ENCODE measurements around the gene CAMKK2.

The CAMKK2 gene

DNA sequence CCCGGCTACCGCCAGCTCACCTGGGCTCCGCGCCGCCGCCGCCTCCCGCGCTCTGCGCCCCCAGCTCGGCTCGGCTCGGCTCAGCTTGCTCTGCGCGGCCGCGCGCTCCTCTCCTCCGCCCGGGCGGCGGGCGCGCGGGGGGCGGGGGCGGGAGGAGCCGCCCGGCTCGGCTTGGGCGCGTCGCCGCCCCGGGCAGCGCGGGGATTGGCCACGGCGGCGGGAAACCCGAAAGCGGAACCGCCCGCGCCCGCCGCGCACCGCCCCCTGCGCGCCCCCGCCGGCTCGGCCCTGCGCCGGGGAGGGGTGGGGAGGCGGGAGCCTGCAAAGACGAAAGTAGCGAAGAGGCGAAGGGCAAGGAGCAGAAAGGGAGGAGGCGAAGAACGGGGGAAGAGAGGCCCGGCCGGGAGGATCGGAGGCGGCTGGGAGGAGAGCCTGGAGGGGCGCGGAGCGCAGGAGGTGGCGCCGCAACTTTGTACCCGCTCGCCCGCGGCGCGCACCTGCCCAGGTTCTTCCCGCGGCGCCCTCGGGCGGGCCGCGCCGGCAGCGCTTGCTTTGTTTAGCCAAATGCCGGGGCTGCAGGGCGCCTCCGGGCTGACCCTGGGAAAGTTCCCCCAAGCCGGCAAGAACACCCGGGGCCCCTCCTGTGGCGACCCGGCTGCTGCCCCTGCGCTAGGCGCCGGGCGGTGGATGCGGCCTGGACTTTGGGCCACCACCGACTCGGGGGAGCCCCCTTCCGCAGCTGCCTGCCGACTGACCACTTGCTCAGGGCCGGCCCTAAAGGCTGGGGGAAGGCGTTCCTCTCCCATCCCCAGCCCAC lies at the start of gene CAMKK2:
Gene CAMKK2 (minus strand): TSS at position 92 of the 817 bp plus-strand sequence. CDS start 22,183 bp downstream, outside the sequence.
- Histone ChIP-seq H3K36me3 (ENCODE audit: insufficient read depth, low read length) (no peaks in the 10 kb centered on the region), H3K4me1 (ENCODE audit: insufficient read depth, low read length) (peaks cover 14% of the 10 kb centered on the region), H2AFZ (ENCODE audit: low read depth, low read length) (peak within 1 kb of the TSS; percentile 85), H3K4me3 (ENCODE audit: low read length) (peak within 1 kb of the TSS; percentile 80), H3K9me3 (ENCODE audit: low read length) (no peaks in the 10 kb centered on the region), H3K27me3 (ENCODE audit: insufficient read depth, low read length) (no peaks in the 10 kb centered on the region)

DNA sequence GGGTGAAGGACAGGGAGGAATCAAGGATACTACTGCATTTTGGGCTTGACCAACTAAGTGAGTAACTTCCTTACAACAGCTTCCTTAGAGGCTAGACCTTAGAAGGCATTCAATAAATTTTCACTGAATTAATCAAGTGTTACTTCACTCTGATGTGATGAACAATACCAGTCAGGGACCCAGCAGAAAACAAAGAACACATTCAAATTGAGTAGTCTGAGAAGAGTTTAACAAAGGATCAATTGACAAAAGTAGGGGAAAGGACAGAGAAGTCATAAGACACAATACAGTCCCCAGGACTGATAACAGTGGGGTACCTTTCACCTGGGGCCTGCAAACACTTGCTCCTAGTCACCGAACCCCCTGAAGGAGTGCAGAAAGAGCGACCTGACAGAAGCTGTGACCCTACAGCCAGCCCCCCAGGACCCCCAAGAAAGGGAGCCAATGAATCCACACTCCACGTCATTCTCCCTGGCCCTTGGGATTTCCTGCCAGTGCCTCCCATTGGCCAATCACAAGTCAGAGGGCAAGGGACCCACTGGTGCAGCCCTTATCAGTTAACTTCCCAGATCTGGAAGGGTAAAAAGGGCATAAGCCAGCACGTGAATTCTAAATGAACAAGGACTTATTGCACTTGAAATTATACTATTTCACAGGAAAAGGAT lies 48.8 kb upstream of the CAMKK2 start:
- Histone ChIP-seq H3K36me3 (ENCODE audit: insufficient read depth, low read length) (peaks cover 66% of the 10 kb centered on the region), H3K4me3 (ENCODE audit: low read length) (no peak overlapping the region), H3K27me3 (ENCODE audit: insufficient read depth, low read length) (no peaks in the 10 kb centered on the region), H3K4me1 (ENCODE audit: insufficient read depth, low read length) (no peaks in the 10 kb centered on the region), H2AFZ (ENCODE audit: low read depth, low read length) (no peak overlapping the region), H3K9me3 (ENCODE audit: low read length) (no peaks in the 10 kb centered on the region)

DNA sequence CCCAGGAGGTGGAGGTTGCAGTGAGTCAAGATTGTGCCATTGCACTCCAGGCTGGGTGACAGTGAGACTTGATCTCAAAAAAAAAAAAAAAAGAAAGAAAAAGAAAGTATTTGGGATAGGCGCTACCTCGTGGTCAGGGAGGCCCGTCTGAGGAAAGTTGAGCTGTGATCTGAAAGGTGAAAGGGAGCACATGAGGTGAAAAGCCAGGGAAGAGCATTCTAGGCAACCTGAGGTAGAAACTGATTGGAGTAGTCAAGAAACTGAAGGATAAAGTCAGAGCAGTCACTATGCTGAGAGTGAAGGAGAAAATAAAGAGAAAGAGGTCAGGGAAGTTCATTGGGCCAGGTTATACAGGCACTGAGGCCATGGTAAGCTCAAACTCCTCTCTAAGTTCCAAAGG lies 48.0 kb upstream of the CAMKK2 start:
- Histone ChIP-seq H3K27me3 (ENCODE audit: insufficient read depth, low read length) (no peaks in the 10 kb centered on the region), H3K36me3 (ENCODE audit: insufficient read depth, low read length) (peaks cover 70% of the 10 kb centered on the region), H3K4me1 (ENCODE audit: insufficient read depth, low read length) (no peaks in the 10 kb centered on the region), H3K9me3 (ENCODE audit: low read length) (no peaks in the 10 kb centered on the region), H3K4me3 (ENCODE audit: low read length) (no peak overlapping the region), H2AFZ (ENCODE audit: low read depth, low read length) (no peak overlapping the region)

DNA sequence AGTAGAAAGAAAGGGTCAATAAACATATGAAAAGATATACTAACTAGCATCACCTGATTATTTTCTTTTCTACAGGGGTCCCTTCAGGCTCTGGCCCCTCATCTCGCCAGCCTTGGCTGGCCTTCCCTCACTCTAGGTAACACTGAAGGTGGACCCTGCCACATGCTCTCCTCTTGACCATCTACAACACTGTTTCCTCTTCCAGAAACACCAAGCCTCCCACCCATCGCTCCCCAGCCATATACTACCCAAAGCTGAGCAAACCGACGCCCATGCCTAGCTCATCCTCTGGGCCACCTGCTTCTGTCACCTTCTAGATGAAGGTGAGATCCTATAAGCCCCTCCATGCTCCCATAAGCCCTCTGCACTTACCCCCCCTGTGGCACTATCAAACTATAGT lies 40.9 kb upstream of the CAMKK2 start:
- Histone ChIP-seq H3K27me3 (ENCODE audit: insufficient read depth, low read length) (no peaks in the 10 kb centered on the region), H2AFZ (ENCODE audit: low read depth, low read length) (no peak overlapping the region), H3K4me3 (ENCODE audit: low read length) (no peak overlapping the region), H3K4me1 (ENCODE audit: insufficient read depth, low read length) (no peaks in the 10 kb centered on the region), H3K36me3 (ENCODE audit: insufficient read depth, low read length) (peaks cover 60% of the 10 kb centered on the region), H3K9me3 (ENCODE audit: low read length) (no peaks in the 10 kb centered on the region)

DNA sequence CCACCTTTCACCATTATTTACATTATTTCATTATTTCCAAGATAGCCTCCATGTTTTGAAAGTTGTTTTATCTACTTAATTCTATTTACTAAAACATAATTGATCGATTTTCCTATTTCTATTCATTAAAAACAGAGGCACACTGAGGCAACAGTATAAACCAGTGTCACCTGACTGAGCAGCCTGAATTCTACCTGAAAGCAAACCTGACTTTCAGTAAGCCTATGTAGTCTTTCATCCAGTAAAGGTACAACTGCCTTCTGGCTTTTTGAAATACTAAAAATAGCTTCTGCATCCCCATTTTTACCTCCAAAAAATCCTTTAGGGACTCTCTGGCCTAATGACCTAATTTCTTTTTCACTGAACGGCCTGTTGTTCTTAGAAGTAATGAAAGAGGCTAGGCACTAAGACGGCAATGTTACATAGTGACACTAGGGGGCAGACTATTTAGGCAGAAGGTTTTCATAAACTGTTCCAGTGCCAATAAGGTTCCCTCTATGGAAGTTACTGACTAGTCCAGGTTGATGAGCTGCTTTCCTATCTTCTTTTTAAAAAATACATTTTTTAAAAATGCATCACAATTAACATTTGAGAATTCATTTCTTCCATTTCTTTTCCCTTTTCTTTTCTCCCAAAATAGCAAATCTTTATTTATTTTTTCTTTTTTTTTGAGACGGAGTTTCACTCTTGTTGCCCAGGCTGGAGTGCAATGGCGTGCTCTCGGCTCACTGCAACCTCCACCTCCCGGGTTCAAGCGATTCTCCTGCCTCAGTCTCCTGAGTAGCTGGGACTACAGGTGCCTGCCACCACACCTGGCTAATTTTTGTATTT lies 38.2 kb upstream of the CAMKK2 start:
- H3K36me3 ChIP-seq (ENCODE audit: insufficient read depth, low read length) = peaks cover 66% of the 10 kb centered on the region

DNA sequence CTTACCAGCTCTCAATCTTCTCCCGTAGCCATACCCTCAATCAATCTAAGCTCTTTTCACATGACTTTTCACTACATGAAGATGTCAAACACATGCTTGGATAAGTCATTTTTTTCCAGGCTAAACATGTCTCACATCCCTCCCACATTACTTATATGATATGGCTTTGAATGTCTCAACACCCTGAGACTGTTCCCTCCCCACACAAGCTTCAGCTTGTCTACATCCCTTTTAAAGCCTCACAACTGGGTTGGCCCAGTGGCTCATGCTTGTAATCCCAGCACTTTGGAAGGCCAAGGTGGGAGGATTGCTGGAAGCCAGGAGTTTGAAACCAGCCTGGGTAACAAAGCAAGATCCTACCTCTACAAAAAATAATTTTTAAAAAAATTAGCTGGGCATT lies 37.2 kb upstream of the CAMKK2 start:
- Histone ChIP-seq H3K27me3 (ENCODE audit: insufficient read depth, low read length) (no peaks in the 10 kb centered on the region), H2AFZ (ENCODE audit: low read depth, low read length) (no peak overlapping the region), H3K36me3 (ENCODE audit: insufficient read depth, low read length) (peaks cover 66% of the 10 kb centered on the region)

More for the DNA sequence above, 38.2 kb upstream of the CAMKK2 start:
- no peaks in the 10 kb centered on the region for H3K4me1 ChIP-seq (ENCODE audit: insufficient read depth, low read length)
- H3K4me3 ChIP-seq (ENCODE audit: low read length) = no peak overlapping the region
- H3K9me3 ChIP-seq (ENCODE audit: low read length) = no peaks in the 10 kb centered on the region
- H3K27me3 ChIP-seq (ENCODE audit: insufficient read depth, low read length) = no peaks in the 10 kb centered on the region
- no peak overlapping the region for H2AFZ ChIP-seq (ENCODE audit: low read depth, low read length)

DNA sequence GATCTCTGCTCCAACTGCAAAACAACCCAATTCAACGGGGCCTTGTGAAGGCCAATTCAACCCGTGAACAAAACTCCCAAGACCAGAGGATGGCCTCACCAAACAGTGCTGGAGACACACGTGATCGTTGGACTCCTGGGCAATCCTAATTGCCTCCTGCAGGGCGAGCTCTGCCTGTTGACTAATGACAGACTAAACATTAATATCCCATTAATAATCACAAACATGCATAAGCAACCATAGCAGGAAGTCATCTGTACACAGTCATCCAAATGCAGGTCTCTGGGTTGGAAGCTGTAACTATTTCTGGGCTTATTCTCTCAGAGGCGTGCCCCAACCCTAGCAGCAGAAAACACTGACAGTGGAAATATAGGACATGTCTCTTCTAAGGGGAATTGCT lies 34.7 kb upstream of the CAMKK2 start:
- Histone ChIP-seq H3K27me3 (ENCODE audit: insufficient read depth, low read length) (no peaks in the 10 kb centered on the region), H3K4me3 (ENCODE audit: low read length) (no peak overlapping the region), H2AFZ (ENCODE audit: low read depth, low read length) (no peak overlapping the region), H3K36me3 (ENCODE audit: insufficient read depth, low read length) (peaks cover 76% of the 10 kb centered on the region), H3K9me3 (ENCODE audit: low read length) (no peaks in the 10 kb centered on the region), H3K4me1 (ENCODE audit: insufficient read depth, low read length) (no peaks in the 10 kb centered on the region)

More for the DNA sequence above, 37.2 kb upstream of the CAMKK2 start:
- Histone ChIP-seq H3K9me3 (ENCODE audit: low read length) (no peaks in the 10 kb centered on the region), H3K4me3 (ENCODE audit: low read length) (no peak overlapping the region), H3K4me1 (ENCODE audit: insufficient read depth, low read length) (no peaks in the 10 kb centered on the region)

DNA sequence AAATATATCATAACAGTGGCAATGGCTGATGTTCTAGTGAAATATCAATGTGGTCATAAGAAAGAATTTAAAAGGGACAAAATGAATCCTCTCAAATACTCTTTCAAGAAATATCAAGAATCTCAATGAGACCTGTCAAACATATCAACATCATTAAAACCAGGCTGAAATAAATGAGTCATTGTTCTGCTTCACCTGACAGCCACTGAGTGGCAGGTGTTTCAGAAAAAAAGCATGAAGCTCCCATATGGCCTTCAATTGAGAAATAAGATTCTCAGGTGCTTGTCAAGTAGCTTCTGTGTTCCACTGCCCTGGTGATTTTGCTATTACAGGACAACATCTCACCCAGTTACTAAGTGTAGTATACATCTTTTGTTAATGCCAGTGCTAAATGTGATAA lies 34.2 kb upstream of the CAMKK2 start:
- Histone ChIP-seq H3K36me3 (ENCODE audit: insufficient read depth, low read length) (peaks cover 81% of the 10 kb centered on the region), H3K4me3 (ENCODE audit: low read length) (no peak overlapping the region), H2AFZ (ENCODE audit: low read depth, low read length) (no peak overlapping the region), H3K9me3 (ENCODE audit: low read length) (no peaks in the 10 kb centered on the region), H3K4me1 (ENCODE audit: insufficient read depth, low read length) (no peaks in the 10 kb centered on the region), H3K27me3 (ENCODE audit: insufficient read depth, low read length) (no peaks in the 10 kb centered on the region)

DNA sequence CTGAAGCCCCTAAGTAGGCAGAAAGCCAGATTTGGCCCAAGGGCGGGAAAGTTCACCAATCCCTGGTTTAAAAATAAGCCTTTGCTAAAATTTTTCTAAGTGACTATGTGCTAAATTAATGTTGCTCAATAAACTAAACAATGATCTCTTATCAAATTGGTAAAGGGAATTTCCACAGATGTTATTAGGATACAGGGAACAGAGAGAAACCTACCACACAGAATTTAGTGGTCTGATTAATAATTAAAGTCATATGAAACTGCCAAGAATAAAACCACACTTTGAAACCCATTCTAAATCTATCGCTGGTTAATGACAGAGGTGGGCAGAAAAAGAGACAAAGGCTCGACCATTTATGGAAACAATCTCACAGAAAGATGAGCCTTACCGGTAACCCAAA lies 33.7 kb upstream of the CAMKK2 start:
- peaks cover 78% of the 10 kb centered on the region for H3K36me3 ChIP-seq (ENCODE audit: insufficient read depth, low read length)

DNA sequence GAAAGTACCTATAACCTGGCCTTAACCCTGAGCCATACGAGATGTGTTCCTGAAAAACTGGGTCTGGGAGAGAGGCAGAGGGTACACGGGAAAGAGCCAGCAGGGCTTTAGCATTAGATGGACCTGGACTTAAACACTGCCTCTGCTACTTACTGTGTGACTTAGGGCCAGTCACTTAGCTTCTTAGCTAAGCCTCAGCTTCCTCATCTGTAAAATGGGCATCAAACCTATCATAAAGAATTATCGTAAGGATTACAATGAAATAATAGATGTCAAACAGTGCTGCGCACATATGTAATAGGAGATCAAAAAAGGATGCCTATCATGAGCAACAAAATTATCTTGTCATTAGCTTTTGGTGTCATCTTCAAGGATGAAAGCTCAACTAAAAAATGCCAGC lies 32.1 kb upstream of the CAMKK2 start:
- peaks cover 83% of the 10 kb centered on the region for H3K36me3 ChIP-seq (ENCODE audit: insufficient read depth, low read length)
- no peaks in the 10 kb centered on the region for H3K9me3 ChIP-seq (ENCODE audit: low read length)
- H2AFZ ChIP-seq (ENCODE audit: low read depth, low read length) = no peak overlapping the region
- H3K4me3 ChIP-seq (ENCODE audit: low read length) = no peak overlapping the region
- H3K4me1 ChIP-seq (ENCODE audit: insufficient read depth, low read length) = no peaks in the 10 kb centered on the region
- H3K27me3 ChIP-seq (ENCODE audit: insufficient read depth, low read length) = no peaks in the 10 kb centered on the region

More for the DNA sequence above, 33.7 kb upstream of the CAMKK2 start:
- H3K4me3 ChIP-seq (ENCODE audit: low read length) = no peak overlapping the region
- no peak overlapping the region for H2AFZ ChIP-seq (ENCODE audit: low read depth, low read length)
- H3K9me3 ChIP-seq (ENCODE audit: low read length) = no peaks in the 10 kb centered on the region
- no peaks in the 10 kb centered on the region for H3K4me1 ChIP-seq (ENCODE audit: insufficient read depth, low read length)
- no peaks in the 10 kb centered on the region for H3K27me3 ChIP-seq (ENCODE audit: insufficient read depth, low read length)

DNA sequence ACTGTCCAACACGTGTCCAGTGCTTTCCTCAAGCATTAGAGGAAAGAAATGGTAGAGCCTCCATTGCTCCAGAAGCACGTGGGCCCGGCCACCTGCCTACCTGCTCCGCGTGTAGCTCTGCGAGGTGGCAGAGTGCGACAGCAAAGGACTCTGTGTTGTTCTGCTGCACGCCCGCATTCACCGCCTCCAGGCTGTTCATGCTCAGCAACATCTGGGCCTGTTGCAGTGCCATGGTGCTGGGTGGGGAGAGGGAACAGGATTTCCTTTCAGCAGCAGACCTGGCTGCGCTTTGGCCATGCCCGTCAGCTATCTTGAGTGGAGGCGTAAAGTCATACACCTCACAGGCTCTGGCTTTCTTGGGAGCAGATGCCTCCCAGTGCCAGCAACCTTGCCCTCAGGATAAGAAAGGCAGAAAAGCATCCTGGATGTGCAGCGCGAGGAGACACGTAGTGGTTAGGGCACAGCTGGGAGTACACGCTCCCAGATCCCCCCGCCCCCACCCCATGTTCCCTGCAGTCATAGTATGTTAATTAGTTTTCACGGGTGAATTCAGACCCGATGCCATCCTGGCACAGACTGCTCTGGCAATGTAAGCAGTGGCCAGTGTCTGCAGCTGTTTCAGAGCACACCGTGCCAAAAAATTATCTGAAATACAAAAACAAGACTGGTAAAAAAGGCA lies 30.6 kb upstream of the CAMKK2 start:
- no peaks in the 10 kb centered on the region for H3K4me1 ChIP-seq (ENCODE audit: insufficient read depth, low read length)
- H2AFZ ChIP-seq (ENCODE audit: low read depth, low read length) = no peak overlapping the region
- H3K36me3 ChIP-seq (ENCODE audit: insufficient read depth, low read length) = peaks cover 81% of the 10 kb centered on the region
- H3K9me3 ChIP-seq (ENCODE audit: low read length) = no peaks in the 10 kb centered on the region
- H3K4me3 ChIP-seq (ENCODE audit: low read length) = no peak overlapping the region
- no peaks in the 10 kb centered on the region for H3K27me3 ChIP-seq (ENCODE audit: insufficient read depth, low read length)

DNA sequence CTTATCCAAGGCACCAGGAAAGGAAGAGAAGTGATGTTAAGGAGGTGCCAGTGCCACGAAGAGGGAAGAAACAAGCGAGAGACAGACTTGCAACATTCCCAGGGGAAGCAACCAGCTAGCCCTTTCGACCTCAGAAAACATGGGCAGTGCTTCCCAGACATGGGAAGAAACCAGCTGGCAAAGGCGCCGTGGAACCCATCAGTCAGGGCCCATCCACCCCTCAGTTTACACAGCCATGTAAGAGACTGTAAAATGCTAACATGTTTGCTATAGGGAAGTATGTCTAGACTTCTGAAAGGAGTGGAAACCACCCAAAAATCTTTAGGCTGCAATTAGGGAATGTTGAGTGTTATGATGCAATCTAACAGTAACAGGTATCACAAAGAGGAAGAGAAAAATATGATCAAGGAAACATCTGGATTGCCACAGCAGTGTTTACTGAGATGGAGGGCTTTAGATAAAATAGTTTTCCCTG lies 29.4 kb upstream of the CAMKK2 start:
- Histone ChIP-seq H3K36me3 (ENCODE audit: insufficient read depth, low read length) (peaks cover 77% of the 10 kb centered on the region), H3K4me1 (ENCODE audit: insufficient read depth, low read length) (no peaks in the 10 kb centered on the region), H3K4me3 (ENCODE audit: low read length) (no peak overlapping the region), H3K27me3 (ENCODE audit: insufficient read depth, low read length) (no peaks in the 10 kb centered on the region), H3K9me3 (ENCODE audit: low read length) (no peaks in the 10 kb centered on the region), H2AFZ (ENCODE audit: low read depth, low read length) (no peak overlapping the region)

Measured in neuron (in vitro differentiated cells).